22Rv1 (cell line): Measurements from ENCODE around the gene AKIRIN2.

Experiments used
- CTCF ChIP-seq: fragments of 450-650 bp; IDR thresholded peaks from 2 replicates; pipeline ENCODE4 v1.5.1; 2017; ENCODE audit warnings: mild to moderate bottlenecking
- ZFX ChIP-seq: fragments of 450-650 bp; IDR thresholded peaks from 2 replicates; pipeline ENCODE4 v1.6.1; 2017; ENCODE audit warnings: antibody characterized with exemption, borderline replicate concordance

DNA sequence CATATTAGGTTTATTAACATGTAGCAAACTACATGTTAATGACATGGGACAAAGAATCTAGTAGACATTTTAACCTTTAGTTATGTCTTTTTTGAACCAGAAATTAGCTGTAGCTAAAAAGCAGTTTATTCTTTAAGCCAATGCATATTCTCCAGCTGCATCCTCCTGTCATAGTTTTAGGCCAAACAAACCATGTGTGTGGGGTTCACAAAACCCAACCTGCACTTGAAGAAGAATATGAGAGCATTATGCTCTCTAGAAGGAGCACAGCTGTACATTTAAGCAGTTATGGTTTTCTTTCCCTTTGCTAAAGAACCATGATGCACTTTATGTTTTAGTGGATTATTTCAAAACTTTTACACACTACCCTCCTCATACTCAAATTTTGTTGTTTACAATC lies 46.2 kb downstream of the AKIRIN2 start:
- TF ChIP-seq CTCF (no peak), ZFX (no peak)
